Left renal pelvis (tissue), 4 donors: ENCODE results near the gene ADAMTS4. TPM values are rescaled to one million over a fixed set of nuclear protein-coding genes. Genes with fewer than 3 reads are reported as not detected.

Source experiments
- DNase-seq, 4 donors: peaks; one replicate each; pipeline ENCODE4 v3.0.0-alpha.2; 2013; ENCODE audit warnings: low read depth in 4 of 4, low spot score in 3 of 4
- polyA plus RNA-seq, 4 donors: library from polyadenylated mRNA; unstranded; fragments of 120-200 nt; gene quantifications; one replicate each; pipeline ENCODE4 v1.2.1, GENCODE V29; 2013; ENCODE audit not compliant: insufficient read length in 4 of 4

Gene ADAMTS4
- polyA plus RNA-seq, 4 donors: 0.60 to 6.1 (median 0.79) TPM

DNA sequence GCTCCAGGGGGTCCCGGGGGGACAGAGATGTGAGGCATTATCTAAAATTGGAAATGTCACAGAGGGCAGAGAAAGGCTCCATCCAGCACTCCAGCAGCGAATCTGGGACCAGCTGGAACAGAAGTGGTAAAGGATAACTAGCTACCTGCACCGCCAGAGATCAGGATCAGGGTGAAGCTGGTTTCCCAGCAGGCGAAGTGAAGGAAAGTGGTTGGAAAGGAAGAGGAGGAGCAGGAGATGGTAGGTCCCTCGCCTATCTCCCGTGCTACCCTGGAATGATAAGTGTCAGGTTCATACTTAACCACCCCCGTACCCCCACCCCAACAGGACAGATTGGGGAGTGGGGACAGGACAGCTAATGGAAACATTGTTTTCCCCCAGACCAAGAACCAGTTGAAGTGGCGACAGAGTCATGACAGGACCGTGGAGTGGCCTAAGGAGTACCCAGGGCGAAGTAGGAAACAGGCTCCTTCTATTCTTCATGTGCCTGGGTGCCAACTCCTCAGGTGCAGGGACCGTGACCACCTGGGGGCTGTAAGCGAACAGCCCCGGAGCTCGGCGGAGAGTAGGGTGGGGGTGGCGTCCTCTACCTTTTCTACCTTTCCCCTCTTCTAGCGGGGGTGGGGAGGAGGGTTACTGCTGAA lies 22.3 kb downstream of the ADAMTS4 start:
- no peak for DNase-seq

DNA sequence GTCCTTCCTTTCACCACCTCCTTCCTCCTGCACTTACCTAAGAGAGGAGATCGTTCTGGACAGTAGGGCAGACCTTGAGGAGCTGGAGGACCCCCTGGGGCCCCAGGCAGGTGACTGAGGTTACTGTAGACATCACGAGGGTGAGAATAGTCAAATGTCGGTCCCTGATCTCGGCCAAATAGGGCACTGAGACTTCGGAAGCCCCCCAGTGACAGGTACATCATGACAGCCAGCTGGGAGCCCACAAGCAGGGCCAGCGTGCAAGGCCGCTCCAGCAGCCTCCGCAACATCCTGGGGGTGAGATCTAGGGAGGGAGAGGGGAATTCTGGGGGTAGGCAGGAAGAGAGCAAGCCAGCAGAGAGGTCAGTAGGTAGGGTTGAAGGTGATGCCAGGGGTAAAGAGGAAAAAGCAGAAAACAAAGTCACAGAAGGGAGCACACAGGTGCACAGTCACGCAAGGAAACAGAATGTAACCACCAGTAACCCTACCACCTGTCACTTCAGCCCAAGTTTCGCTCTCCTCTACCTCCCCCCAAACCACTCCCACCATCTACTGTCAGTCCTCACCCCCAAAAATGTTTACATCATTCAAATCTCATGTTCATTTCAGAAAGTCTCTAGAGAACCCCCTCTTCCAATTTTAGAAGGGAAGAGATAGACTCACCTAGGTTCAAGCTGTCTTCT lies 22.9 kb downstream of the ADAMTS4 start:
- no peak for DNase-seq

DNA sequence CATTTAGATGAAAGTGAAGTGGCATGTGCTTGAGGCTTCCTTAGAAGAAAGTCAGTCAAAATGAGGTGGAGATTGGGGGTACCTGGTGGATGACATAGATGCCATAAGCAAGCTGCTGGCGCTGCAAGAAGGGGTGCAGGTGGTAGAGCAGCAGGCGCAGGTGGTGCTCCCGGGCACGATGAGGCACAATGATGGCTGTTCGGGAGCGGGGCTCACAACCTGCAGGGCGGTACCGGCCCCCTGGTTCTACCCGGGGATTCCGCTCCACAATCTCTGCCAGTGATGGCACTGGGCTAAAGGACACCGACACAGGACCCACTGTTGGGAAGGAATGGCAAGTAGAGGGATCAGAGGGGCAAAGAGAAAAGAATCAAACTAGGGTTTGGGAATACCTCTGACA lies 23.9 kb downstream of the ADAMTS4 start:
- DNase-seq: no peak

DNA sequence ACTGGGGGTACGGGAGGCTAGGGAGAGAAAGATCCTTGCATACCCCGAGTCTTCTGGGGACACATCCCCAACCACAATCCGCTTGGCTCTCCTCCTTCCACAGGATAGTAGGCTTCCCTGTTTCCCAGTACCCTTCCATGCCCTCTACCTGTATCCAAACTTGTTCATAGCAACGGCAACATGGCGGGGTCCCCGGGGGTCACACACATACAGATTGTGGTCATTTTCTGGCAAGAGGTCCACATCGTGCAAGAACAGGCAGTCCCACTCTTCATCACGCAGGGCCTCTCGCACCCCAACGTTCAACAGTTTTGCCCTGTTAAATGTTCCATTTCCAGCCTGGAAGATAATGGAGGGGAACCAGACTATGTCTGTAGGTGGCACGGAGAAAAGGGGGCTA lies 25.1 kb downstream of the ADAMTS4 start:
- DNase-seq: no peak

DNA sequence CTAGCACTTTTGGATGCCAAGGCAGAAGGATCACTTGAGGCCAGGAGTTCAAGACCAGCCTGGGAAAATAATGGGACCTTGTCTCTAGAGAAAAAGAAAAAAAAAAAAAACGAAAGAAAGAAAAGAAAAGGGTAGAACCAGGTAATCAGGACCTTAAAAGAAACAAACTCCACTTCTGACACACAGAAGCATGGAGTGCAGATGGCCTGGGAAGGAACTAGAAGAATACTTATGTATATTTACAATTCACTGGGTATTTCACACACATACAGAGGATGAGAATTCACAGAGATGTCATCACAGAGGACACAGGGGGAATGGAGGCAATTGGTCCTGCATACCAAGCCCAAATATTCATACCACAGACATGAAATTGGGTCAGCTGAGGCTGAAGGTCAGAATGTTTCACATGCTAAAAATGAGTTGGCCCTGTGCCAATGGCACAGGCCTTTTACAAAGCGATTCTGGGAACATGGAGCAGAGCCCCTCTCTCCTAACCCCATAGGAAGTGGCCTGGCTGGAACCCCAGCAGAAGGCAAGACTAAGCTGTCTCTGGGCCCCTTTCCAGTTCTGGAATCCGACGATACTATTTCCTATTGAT lies 26.0 kb downstream of the ADAMTS4 start:
- DNase-seq: no peak

DNA sequence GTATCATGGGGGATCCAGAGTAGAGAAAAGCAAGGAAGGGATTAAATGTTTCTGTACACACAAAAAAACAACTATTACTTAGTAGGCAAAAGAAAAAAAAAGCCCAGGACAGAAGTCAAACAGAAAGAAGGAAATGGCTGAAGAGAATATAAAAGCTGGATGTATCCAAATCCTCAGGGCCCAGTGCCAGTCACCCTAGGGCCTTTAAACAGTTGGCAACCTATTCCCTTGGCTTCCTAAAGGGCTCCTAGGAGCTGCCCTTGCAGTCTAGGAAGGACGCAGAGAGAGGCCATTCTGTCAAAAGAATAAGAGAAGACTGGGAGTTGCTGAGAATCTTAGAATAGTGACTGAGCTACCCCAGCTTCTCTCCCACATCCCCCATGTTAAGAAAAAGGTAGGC lies 26.5 kb downstream of the ADAMTS4 start:
- DNase-seq: no peak

DNA sequence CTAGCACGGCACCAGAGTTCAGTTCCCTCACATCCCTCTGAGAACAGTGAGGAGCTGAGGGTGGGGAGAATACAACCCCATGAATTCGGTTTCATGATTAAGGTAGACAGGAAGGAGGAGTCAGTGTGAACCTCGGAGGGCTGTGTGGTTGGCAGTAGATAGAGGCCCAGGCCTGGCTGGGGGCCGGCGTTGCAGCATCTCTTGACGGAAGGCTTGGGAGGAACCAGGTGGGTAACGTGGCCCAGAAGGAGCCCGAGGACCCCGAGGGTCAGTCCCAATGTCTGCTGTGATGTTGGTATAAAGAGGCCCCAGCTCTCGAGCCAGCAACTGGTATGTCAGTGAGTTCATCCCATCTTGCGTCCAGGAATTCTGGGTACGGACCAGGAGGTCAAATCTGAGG lies 27.2 kb downstream of the ADAMTS4 start:
- no peak for DNase-seq

DNA sequence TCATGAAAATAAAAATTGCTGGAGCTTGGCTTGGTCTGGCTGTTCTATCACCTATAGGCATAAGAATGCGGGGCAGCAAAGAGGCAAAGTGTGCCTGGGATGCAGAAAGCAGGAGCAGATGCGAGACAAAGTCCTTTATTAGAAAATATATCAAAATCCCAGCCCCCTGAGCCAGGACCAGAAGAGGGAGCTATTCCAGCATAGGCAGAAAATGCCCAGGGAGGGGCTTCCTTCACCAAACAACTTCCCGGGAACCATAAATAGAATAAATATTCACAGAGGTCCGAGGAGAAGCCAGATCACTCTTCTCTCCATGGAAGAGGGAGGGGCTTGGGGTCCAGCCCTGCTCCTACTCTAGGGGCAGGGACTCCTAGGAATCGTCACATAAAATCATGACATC lies 27.7 kb downstream of the ADAMTS4 start:
- DNase-seq: no peak

DNA sequence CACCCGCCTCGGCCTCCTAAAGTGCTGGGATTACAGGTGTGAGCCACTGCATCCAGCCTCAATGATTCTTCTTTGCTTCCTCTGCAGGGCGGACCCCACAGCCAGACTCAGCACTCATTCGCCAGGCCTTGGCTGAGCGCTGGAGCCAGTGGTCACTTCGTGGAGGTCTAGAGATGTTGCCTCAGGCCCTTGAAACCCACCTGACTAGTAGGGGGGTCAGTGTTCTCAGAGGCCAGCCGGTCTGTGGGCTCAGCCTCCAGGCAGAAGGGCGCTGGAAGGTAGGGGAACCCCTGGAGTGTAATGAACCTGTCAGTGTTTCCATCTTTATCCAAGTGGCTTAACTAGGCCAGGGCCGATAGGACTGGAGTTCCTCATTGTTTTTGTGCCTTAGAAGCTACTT lies 29.9 kb downstream of the ADAMTS4 start:
- no peak for DNase-seq

DNA sequence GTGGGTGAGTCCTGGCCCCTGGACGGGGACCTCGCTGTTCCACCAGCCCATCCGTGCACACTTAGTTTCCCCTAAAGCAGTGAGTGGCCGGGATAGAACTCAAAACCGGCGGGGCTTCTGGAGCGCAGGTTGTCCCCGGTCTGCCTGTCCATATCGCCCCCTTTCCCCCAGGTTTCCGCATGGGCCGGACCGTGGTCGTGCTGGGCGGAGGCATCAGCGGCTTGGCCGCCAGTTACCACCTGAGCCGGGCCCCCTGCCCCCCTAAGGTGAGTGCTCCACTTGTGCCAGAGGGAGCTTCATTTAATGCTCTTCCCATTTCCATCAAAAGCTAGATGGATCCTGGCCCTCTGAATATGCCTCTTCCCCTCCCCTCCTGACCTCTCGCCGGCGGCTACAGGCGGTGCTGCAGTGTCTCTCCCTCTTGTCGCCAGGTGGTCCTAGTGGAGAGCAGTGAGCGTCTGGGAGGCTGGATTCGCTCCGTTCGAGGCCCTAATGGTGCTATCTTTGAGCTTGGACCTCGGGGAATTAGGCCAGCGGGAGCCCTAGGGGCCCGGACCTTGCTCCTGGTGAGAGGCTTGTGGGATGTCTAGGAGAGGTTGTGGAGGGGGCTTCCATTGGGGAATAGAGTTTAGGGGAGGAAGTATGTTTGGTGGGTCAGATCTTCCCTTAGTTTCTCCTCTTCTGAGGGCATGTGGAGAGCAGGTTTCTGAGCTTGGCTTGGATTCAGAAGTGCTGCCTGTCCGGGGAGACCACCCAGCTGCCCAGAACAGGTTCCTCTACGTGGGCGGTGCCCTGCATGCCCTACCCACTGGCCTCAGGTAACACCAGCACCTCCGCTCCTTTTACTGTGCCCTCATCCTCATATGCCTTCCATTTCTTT lies 31.9 kb downstream of the ADAMTS4 start:
- DNase-seq: no peak

DNA sequence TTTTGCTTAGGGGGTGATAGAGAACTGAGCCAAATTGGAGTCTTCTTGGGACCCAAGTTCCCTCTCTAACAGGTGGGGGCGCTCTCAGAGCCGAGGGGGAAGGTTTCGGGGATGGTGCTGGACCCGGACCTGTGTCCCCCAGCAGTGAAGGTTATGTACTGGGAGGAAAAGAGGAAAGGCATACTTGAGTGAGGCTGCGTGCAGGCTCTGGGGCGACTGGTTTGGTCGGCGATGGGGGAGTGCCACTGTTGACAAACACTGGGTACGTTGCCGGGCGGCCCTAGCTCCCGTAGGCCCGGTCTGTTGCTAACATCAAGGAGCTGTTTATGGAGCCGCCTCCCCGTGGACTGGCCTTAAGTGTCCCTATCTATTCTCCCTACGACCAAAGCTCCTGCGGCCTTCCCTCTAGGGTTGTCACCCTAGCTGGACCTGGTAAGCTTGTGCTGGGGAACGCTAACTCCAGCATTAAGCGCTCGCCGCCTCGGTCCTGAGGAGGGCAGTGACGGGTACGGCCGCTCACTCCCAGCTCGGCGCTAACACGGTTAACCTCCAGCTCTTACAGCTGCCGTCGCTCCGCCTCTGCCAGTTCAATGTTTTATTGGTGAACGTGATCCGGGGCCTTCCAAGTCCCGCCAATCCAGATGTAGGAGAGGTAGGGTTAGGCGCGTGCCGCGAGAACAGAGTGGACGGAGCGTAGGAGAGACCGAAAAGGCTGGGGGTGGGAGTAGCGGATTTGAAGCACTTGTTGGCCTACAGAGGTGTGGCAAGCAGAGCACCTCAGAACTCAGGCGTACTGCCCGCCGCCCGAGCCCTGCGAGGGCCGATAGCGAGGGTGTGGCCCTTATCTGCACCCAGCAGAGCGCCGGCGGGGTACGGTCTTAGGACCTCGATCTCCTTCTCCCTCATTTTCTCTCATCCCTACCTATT lies 32.8 kb downstream of the ADAMTS4 start, which contains the start of gene PPOX:
Gene PPOX, plus strand, starts transcription at position 685 of the 927 bp plus-strand sequence. CDS start 422 bp downstream, outside the sequence.
- peak; percentile 93 to 97 (median 95) for DNase-seq

DNA sequence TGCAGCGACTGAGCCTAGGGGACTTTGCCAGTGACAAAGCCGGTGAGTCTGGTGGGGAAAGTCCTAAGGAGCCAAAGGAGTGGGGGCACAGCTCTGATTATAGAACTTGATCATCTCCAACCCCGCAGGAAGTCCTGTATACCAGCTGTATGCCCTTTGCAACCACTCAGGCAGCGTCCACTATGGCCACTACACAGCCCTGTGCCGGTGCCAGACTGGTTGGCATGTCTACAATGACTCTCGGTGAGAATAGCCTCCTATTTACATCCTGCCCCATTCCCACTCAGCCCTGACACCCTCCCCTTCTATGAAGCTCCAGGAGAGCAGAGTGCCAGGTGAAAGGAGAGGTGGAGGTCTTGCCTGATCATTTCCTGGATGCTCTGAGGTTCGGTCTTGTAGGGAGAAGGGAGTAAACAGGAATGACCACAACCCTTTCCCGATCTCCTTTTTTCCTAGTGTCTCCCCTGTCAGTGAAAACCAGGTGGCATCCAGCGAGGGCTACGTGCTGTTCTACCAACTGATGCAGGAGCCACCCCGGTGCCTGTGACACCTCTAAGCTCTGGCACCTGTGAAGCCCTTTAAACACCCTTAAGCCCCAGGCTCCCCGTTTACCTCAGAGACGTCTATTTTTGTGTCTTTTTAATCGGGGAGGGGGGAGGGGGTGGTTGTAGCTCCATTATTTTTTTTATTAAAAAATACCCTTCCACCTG lies 33.8 kb downstream of the ADAMTS4 start:
- no peak for DNase-seq

DNA sequence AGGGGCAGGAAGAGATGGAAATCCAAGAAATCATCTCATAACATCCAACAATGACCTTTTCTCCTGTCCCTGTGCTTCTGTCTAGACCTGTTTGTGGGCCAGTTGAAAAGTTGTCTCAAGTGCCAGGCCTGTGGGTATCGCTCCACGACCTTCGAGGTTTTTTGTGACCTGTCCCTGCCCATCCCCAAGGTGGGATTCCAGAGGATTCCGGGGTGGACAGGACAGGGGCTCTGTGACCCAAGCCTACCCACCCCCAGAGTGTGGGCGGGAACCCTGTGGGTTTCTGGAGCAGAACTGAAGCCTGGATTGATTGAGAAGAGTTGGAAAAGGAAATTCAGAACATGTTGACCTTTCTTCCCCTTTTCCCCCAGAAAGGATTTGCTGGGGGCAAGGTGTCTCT lies 35.1 kb downstream of the ADAMTS4 start:
- no peak for DNase-seq

DNA sequence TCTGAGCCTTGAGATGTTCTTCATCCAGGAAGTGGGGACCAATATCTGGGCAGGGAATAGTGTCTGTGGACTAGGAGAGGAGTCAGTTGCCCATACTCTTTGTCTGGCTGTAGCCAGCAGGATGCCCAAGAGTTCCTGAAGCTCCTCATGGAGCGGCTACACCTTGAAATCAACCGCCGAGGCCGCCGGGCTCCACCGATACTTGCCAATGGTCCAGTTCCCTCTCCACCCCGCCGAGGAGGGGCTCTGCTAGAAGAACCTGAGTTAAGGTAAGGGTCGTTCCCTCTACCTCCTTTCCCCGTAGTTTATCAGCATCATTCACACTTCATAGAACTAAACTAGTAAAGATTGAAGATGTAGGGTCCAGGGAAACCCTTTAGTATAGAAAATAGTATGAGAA lies 36.0 kb downstream of the ADAMTS4 start:
- DNase-seq: no peak

DNA sequence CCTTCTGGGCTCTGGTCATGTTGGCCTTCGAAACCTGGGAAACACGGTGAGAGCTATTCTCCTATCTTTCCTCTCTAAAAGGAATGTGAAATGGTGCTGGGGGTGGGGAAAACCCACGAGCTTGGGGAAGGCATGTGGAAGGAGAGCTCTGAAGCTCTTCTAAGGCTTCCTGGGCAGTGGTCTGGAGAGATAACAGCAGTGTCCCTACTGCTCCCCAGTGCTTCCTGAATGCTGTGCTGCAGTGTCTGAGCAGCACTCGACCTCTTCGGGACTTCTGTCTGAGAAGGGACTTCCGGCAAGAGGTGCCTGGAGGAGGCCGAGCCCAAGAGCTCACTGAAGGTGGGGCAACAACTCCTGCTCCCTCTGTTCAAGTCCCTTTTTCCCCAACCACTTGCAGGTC lies 36.8 kb downstream of the ADAMTS4 start:
- no peak for DNase-seq

DNA sequence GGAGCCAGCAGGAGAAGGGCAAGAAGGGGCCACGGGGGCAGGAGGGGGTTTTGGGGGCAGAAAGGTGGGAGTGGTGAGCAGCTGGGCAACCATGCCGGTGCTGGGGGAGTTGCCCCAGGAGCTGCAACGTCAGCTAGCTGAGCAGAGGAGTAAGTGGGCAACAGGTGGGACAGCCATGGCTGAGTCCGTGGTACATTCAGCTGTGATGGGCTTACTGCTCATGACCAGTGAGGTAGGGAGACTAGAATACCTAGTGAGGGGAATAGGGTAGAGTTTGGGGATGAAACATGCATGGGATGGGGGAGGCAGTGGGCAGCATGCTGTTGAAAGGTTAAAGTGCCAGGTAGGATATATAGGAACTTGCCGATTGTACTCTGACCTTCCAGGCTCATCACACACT lies 37.2 kb downstream of the ADAMTS4 start:
- no peak for DNase-seq

DNA sequence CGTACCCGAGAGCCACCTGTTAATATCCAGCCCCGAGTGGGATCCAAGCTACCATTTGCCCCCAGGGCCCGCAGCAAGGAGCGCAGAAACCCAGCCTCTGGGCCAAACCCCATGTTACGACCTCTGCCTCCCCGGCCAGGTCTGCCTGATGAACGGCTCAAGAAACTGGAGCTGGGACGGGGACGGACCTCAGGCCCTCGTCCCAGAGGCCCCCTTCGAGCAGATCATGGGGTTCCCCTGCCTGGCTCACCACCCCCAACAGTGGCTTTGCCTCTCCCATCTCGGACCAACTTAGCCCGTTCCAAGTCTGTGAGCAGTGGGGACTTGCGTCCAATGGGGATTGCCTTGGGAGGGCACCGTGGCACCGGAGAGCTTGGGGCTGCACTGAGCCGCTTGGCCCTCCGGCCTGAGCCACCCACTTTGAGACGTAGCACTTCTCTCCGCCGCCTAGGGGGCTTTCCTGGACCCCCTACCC lies 38.1 kb downstream of the ADAMTS4 start:
- no peak for DNase-seq

DNA sequence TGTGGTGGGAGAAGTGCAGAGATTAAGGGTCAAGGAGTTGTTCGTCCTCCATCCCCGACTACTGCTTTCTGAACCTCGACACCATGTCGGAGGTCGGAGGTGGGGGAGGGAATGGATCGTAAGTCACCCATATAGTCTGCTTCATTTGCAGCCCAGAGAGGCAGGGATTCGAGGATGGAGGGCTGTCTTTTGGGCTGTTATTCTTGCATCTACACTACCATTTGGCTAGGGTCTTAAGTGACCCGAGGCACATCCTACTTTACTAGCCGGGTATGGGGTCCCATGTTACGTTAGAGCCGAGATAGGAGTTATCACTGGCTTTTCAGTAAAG lies 39.0 kb downstream of the ADAMTS4 start:
- DNase-seq: no peak
